AG04449 (cell line): ENCODE results near the gene FRMD4A.

Experiments
- CTCF ChIA-PET: fragments of 350-600 bp; formaldehyde crosslinking; extraction: SDS; loops from one replicate; lab custom pipeline; 2021; ENCODE audit warnings: antibody characterized with exemption; lab: Yijun Ruan, JAX
- POLR2A ChIA-PET: fragments of 400-600, 350-600 bp; formaldehyde crosslinking; extraction: SDS; loops from one replicate; lab custom pipeline; 2020; ENCODE audit warnings: antibody characterized with exemption, inconsistent platforms; lab: Yijun Ruan, JAX
- DNase-seq: peaks from one replicate; pipeline ENCODE4 v3.0.0-alpha.2; 2010; ENCODE audit warnings: low read depth, low spot score
- H3K4me3 ChIP-seq: 2 replicates; pipeline ENCODE4 v1.5.1; 2011; ENCODE audit warnings: low read depth, mild to moderate bottlenecking, control low read depth, low read length
- TF ChIP-seq, protein P1 (sequence below): IDR thresholded peaks from one replicate; pipeline ENCODE4 v1.5.1; 2011; ENCODE audit warnings: mild to moderate bottlenecking, moderate library complexity, low read length, control low read depth, inconsistent platforms; ENCODE audit not compliant: insufficient read depth; ENCODE audit errors: missing control alignments

Gene FRMD4A

DNA sequence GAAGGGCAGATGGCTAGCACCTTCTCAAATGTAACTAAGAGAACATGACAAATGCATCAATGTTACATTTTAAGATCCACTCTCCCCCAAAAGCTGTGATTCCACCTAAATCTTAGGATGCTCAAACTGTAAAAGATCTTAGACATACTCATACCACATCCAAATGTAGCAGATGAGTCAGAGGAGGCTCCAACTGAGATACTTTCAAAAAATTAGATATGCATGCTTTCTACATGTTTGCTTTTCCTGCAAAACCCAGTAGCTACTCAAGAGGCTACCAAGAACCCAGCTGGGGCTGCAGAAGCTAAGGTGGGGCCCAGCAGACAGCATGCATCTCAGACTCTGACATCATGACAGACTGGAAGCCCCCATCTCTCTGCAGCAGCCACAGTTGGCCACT lies 31.4 kb upstream of the FRMD4A start:
- no peak overlapping the region for H3K4me3 ChIP-seq
- CTCF ChIA-PET, result no interaction called here
- TF ChIP-seq, protein P1, sequence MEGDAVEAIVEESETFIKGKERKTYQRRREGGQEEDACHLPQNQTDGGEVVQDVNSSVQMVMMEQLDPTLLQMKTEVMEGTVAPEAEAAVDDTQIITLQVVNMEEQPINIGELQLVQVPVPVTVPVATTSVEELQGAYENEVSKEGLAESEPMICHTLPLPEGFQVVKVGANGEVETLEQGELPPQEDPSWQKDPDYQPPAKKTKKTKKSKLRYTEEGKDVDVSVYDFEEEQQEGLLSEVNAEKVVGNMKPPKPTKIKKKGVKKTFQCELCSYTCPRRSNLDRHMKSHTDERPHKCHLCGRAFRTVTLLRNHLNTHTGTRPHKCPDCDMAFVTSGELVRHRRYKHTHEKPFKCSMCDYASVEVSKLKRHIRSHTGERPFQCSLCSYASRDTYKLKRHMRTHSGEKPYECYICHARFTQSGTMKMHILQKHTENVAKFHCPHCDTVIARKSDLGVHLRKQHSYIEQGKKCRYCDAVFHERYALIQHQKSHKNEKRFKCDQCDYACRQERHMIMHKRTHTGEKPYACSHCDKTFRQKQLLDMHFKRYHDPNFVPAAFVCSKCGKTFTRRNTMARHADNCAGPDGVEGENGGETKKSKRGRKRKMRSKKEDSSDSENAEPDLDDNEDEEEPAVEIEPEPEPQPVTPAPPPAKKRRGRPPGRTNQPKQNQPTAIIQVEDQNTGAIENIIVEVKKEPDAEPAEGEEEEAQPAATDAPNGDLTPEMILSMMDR, result no peak
- DNase-seq, result no peak
- POLR2A ChIA-PET, result no interaction called here

DNA sequence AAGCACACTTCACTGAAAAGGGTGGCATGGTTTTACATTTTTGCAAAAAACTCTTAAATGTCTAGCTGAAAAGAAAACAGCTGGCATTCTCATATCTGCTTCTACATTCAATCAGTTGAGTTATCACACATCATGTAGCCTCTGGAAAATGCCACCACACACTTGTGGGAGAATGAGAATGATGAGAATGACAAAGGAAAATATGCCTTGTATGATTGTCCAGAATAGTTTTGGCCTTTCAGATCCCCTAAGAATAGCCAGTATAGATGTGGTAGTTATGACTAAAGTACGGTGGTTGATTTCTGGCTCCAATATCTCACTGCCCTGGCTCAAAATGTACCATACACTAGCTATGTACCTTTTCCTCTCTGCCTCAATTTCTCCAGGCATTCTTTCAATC lies 30.2 kb upstream of the FRMD4A start:
- DNase-seq, result no peak
- TF ChIP-seq, protein P1, result no peak
- H3K4me3 ChIP-seq, result no peak overlapping the region
- ChIA-PET POLR2A (no interaction called here), CTCF (no interaction called here)

DNA sequence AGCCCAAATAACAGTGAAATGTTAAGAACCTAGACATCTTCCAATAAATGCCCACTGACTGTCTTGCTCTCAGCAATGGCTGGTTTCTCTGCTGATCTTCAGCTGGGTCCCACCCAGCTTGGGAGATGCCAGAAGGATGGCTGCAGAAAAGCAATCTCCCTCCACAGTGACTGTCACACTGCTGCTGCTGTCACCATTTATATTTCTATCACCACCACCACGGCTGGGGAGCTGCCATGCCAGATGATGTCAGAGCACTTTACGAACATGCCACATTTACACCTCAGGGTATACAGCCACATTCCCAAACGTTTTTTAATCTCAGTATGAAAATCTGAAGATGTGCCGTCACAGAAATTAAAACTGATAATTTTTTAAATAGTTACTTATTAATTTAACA lies 29.8 kb upstream of the FRMD4A start:
- CTCF ChIA-PET, result interaction anchor here (1.8 kb wide), 1 partner anchor 9 kb away, joined by 4 read pairs; no protein-coding TSS in a partner anchor
- POLR2A ChIA-PET, result no interaction called here
- TF ChIP-seq, protein P1, result no peak
- no peak for DNase-seq
- H3K4me3 ChIP-seq, result no peak overlapping the region

DNA sequence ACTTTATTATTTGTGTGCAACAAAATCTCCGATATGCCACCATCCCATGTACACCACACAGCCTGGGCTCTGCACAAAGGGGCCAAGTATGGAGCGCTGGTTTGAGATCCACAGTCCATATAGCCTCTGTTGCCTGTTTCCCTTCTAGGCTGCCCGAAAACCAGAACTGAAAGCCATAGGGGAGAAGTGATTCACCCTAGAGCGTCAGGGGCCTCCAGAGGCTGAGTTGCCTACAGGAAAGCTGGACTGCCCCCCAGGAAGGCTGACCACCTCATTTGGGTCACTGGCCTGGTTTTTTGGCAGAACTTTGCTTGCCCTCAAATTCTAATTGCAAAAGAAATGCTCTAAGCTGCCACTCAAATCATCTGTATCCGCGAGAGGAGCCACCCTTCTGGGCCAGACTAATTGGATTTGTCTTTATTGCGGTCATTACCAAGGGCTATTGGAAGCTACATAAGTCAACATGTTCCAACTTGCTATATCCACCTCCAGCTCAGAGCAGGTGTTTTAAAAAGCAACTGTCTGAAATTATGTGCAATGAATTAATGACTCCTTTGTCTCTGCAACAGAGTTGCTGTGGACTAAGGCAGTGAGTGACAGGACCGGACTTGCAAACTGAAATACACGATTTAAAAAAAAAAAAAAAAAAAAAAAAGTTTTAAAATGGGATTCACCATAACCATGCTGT lies 28.3 kb upstream of the FRMD4A start:
- DNase-seq, result no peak
- POLR2A ChIA-PET, result no interaction called here
- CTCF ChIA-PET, result interaction anchor here (1.8 kb wide), 1 partner anchor 10 kb away, joined by 4 read pairs; no protein-coding TSS in a partner anchor

DNA sequence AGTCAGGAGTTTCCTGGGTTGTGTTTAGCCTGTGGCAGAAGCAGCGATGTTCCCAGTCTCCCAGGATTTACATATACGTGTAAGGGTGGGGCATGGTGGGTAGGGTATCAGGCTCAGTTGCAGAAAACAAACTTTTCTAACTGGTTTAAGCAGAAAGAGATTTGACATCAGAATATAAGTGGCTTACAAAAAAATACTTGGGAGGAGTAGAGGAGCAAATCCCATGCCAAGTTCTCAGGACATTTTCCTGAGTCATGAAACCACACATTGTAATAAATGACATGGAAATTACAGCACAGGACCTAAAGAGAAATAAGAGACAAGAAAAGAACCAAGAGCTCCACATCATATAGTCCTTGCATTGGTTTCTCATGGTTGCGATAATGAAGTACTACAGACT lies 26.2 kb upstream of the FRMD4A start:
- TF ChIP-seq, protein P1, result no peak
- H3K4me3 ChIP-seq, result no peak overlapping the region
- ChIA-PET POLR2A (interaction anchor here (0.7 kb wide), 1 partner anchor 41 kb away, joined by 3 read pairs; no protein-coding TSS in a partner anchor), CTCF (no interaction called here)
- no peak for DNase-seq

More for the DNA sequence above, 28.3 kb upstream of the FRMD4A start:
- no peak overlapping the region for H3K4me3 ChIP-seq
- TF ChIP-seq, protein P1, result no peak

DNA sequence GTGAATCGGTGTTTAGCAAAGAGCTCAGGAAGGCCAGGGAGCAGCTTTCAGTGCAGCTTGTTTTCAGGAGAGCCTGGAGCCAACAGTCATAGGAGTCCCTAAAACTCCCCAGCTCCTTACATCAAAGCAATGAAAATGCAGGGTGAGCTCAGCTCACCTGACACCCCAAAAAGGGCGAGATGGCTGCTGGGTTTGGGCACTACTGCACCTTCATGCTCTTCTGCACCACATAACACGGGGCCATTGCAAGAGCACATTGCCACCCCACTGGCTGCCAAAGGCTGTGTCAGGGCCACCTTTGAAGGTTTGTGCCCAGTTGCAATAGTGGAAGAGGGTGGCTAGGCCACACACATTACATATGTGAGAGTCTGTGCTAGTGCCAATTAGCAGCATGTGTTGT lies 25.0 kb upstream of the FRMD4A start:
- ChIA-PET POLR2A (no interaction called here), CTCF (no interaction called here)
- H3K4me3 ChIP-seq, result no peak overlapping the region
- no peak for DNase-seq
- TF ChIP-seq, protein P1, result no peak
